ENCODE measurements around the gene PGAP6.

Gene PGAP6

GRCh38 chr16:324451-325334 lies 57.1 kb downstream of the PGAP6 start:
- no peak for FAIRE-seq

DNA sequence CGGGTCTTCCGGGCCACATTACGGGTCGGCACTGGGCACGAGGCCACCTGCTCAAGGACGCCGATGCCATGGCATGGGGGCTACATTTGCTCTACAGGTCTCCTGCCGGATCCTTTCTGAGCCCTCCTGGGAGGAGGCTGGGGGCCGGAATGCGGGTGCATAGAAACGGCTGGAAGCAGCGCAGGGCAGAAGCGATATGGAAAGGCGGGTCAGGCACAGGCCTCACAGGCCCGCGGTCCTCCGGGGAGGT lies 57.7 kb downstream of the PGAP6 start:
- FAIRE-seq = no peak

DNA sequence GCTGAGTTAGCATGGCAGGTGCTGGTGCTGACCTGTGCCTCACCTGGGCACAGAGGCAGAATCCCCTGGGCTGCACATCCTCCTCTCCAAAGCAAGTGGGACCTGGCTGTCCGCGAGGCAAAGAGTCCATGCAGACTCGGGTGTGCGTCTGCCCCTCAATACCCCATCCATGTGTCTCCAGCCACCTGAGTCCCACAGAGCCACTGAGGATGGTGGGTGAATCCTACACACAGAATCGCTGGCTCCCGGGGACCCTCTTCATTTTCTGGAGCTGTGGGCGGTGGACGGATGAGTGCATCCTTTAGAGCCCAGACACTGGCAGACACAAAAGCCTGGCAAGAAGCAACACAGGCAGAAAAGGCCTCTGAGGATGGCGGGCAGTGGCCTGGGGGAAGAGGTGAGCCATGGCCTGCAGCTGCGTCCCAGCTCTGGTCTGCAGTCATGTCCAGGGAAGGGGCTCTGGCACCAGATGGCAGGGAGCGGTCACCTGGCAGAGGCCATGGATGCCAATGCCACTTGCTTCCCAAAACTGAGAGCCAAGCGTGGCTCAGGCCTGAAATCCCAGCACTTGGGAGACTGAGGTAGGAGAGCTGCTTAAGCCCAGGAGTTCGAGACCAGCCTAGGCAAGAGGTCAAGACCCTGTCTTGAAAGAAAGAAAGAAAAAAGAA lies 59.2 kb downstream of the PGAP6 start:
- FAIRE-seq = no peak

- FAIRE-seq = no peak
These were observed 60.2 kb downstream of the PGAP6 start for GRCh38 chr16:321532-321931.
